Glutamatergic neuron (in vitro differentiated cells): ENCODE measurements around the gene DHRS2. TPM values are rescaled to one million over a fixed set of nuclear protein-coding genes. Genes with fewer than 3 reads are reported as not detected.
"Not testable (repeated sequence)": the region's sequence is repeated elsewhere in the genome, so short reads cannot be mapped to it uniquely, and the experiment has no call there.

Experiments
- DNase-seq: peaks from one replicate; pipeline ENCODE4 v3.0.0; 2022
- H3K27ac Mint-ChIP-seq: one replicate; pipeline ENCODE4 v1.8.0; 2020; ENCODE audit warnings: mild to moderate bottlenecking, mixed read lengths, inconsistent platforms; ENCODE audit not compliant: unreplicated experiment
- H3K27me3 Mint-ChIP-seq: one replicate; pipeline ENCODE4 v1.8.0; 2020; ENCODE audit warnings: mild to moderate bottlenecking, moderate library complexity, mixed read lengths, inconsistent platforms; ENCODE audit not compliant: unreplicated experiment
- H3K36me3 Mint-ChIP-seq: one replicate; pipeline ENCODE4 v1.8.0; 2020; ENCODE audit warnings: mild to moderate bottlenecking, mixed read lengths, inconsistent platforms; ENCODE audit not compliant: unreplicated experiment
- H3K4me1 Mint-ChIP-seq: one replicate; pipeline ENCODE4 v1.8.0; 2020; ENCODE audit warnings: mild to moderate bottlenecking, low read depth, mixed read lengths, inconsistent platforms; ENCODE audit not compliant: unreplicated experiment
- H3K4me3 Mint-ChIP-seq: one replicate; pipeline ENCODE4 v1.8.0; 2020; ENCODE audit warnings: mild to moderate bottlenecking, mixed read lengths, inconsistent platforms; ENCODE audit not compliant: unreplicated experiment
- H3K9me3 Mint-ChIP-seq: one replicate; pipeline ENCODE4 v1.8.0; 2020; ENCODE audit warnings: mild to moderate bottlenecking, moderate library complexity, mixed read lengths, inconsistent platforms; ENCODE audit not compliant: unreplicated experiment
- CTCF ChIP-seq: fragments of 200-600 bp; sonication (generic); IDR thresholded peaks from one replicate; pipeline ENCODE4 v1.5.0; 2021; ENCODE audit not compliant: partially characterized antibody, unreplicated experiment
- total RNA-seq: library from RNA; stranded (reverse); fragmentation: NEBNext Ultra II Directional; extraction: Animal tissue kit (Norgen Biotek cat#: 25700); gene quantifications from one replicate; pipeline ENCODE4 v1.2.1, GENCODE V29; 2021; ENCODE audit not compliant: unreplicated experiment

The DHRS2 gene
- total RNA-seq, 1 donor from 2014 or later, result 0.42 TPM

- Mint-ChIP-seq H3K9me3 (peaks cover 8% of the 10 kb centered on the region), H3K36me3 (no peaks in the 10 kb centered on the region), H3K4me3 (peak overlapping the region; percentile 68), H3K27ac (peak overlapping the region; percentile 93), H3K4me1 (peaks cover 18% of the 10 kb centered on the region), H3K27me3 (peaks cover 5% of the 10 kb centered on the region)
- DNase-seq, result no peak
- TF ChIP-seq CTCF, result no peak
These were observed 3.6 kb upstream of the DHRS2 start for GRCh38 chr14:23632461-23633159.

DNA sequence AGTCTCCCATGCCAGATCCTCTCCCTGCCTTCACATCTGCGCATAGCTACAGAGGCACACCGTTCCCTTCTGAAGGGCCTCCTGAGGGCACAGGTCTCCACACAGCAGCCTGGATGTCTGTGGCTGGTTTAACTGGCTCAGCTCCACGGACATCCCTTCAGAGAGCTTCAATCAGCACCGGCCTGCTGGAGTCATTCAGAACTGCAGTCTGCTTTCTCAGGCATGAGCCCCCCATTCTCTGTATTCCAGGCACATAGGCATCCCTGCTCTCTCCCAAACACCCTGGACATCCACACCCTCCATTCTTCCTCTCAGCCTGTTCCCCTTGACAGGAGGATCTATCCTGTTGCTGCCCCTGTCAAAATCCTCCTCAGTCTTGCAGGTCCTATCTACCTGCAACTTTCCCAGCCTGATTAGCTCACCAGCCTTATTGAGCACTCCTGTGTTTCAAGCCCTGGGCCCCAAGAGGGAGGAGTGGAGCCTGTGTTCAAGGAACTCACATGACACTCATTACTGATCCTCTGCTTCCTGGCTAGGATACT, 2.9 kb upstream of the DHRS2 start:
- Mint-ChIP-seq H3K36me3 (no peaks in the 10 kb centered on the region), H3K4me1 (peaks cover 18% of the 10 kb centered on the region), H3K27me3 (peaks cover 5% of the 10 kb centered on the region), H3K4me3 (peak overlapping the region; percentile 17), H3K27ac (peak overlapping the region; percentile 81), H3K9me3 (peaks cover 10% of the 10 kb centered on the region)
- peak; percentile 16 for TF ChIP-seq CTCF
- no peak for DNase-seq

- not testable (repeated sequence) for H3K9me3 Mint-ChIP-seq, H3K4me3 Mint-ChIP-seq, H3K27me3 Mint-ChIP-seq, DNase-seq, H3K36me3 Mint-ChIP-seq, H3K27ac Mint-ChIP-seq
- H3K4me1 Mint-ChIP-seq, result peaks cover 18% of the 10 kb centered on the region
These were observed 1.3 kb upstream of the DHRS2 start for GRCh38 chr14:23634698-23635412.

DNA sequence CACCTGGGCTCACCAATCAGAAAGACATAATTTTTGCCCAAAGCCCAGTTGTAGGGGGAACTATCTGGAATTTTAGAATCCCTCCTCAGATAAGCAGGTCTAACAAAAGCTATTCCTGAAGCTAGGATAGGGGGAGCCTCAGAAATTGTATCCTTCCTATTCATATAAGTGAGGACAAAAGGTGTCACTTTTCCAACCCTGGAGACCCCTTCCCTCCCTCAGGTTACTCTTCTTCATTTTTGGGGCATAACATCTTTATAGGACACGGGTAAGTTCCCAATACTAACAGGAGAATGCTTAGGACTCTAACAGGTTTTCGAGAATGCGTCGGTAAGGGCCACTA, 1.1 kb downstream of the DHRS2 start:
- not testable (repeated sequence) for H3K27me3 Mint-ChIP-seq, DNase-seq, H3K36me3 Mint-ChIP-seq, H3K4me1 Mint-ChIP-seq, H3K9me3 Mint-ChIP-seq, H3K4me3 Mint-ChIP-seq, H3K27ac Mint-ChIP-seq

DNA sequence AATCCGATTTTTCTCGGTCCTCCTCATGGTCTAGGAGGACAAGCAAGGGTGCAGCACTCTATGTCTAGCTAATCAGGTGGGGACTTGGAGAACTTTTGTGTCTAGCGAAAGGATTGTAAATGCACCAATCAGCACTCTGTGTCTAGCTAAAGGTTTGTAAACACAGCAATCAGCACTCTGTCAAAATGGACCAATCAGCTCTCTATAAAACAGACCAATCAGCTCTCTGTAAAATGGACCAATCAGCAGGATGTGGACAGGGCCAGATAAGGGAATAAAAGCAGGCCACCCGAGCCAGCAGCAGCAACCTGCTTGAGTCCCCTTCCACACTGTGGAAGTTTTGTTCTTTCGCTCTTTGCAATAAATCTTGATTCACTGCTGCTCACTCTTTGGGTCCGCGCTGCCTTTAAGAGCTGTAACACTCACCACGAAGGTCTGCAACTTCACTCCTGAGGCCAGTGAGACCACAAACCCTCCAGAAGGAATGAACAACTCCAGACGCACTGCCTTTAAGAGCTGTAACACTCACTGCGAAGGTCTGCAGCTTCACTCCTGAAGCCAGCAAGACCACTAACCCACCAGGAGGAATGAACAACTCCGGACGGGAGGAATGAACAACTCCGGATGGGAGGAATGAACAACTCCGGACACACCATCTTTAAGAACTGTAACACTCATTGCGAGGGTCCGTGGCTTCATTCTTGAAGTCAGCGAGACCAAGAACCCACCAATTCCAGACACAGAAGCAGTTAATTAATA, 1.7 kb downstream of the DHRS2 start:
- H3K27ac Mint-ChIP-seq, H3K27me3 Mint-ChIP-seq, H3K9me3 Mint-ChIP-seq, H3K4me3 Mint-ChIP-seq, DNase-seq, H3K4me1 Mint-ChIP-seq, H3K36me3 Mint-ChIP-seq: not testable (repeated sequence)

DNA sequence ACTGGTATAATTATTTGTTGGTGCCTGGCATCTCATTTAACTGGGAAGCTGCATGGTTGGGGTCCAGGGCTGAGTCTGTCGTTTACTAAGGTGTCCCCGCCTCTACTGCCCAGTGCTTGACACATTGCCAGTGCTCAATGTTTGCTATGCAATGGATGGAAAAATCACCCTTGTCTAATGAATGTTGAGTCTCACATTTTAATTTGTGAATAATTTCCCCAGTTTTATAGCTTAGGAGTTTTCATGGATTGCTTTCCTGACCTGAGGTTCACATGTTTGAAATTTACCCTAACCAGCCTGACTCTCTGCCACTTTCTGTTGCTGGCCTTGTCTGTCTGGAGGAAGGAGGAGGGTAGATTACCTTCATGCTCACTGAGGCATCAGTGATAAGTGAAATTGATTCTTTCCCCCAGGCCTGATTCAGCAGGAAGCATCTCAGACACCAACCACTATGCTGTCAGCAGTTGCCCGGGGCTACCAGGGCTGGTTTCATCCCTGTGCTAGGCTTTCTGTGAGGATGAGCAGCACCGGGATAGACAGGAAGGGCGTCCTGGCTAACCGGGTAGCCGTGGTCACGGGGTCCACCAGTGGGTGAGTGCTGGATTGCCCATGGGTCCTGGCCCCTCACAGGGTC, 2.4 kb downstream of the DHRS2 start:
- peaks cover 9% of the 10 kb centered on the region for H3K9me3 Mint-ChIP-seq
- DNase-seq, result no peak
- no peak overlapping the region for H3K27ac Mint-ChIP-seq
- no peak for TF ChIP-seq CTCF
- no peaks in the 10 kb centered on the region for H3K36me3 Mint-ChIP-seq
- H3K4me1 Mint-ChIP-seq, result peaks cover under 1% of the 10 kb centered on the region
- H3K27me3 Mint-ChIP-seq, result peaks cover 4% of the 10 kb centered on the region
- H3K4me3 Mint-ChIP-seq, result no peak overlapping the region
